ENCODE data around the gene RAB3C.

DNA sequence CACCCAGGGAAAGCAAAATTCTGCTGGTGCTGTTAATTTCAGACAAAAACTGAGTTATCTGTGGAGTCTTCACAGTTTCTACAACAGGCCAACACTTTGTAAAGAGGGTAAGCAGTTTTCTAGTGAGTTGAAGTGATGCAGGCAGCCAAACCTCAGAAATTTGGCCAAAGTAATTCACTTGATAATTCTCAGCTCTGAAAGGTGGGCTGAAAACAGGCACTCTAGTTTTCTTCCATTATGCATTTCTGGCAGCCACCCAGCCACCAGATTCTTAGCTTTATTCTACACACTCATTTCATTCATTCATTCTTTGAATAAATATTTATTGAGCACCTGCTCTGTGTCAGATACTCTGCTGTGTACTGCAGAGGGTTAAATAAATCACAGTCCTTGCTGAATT is 184.2 kb downstream of the RAB3C start:
- TF ChIP-seq, protein P1, sequence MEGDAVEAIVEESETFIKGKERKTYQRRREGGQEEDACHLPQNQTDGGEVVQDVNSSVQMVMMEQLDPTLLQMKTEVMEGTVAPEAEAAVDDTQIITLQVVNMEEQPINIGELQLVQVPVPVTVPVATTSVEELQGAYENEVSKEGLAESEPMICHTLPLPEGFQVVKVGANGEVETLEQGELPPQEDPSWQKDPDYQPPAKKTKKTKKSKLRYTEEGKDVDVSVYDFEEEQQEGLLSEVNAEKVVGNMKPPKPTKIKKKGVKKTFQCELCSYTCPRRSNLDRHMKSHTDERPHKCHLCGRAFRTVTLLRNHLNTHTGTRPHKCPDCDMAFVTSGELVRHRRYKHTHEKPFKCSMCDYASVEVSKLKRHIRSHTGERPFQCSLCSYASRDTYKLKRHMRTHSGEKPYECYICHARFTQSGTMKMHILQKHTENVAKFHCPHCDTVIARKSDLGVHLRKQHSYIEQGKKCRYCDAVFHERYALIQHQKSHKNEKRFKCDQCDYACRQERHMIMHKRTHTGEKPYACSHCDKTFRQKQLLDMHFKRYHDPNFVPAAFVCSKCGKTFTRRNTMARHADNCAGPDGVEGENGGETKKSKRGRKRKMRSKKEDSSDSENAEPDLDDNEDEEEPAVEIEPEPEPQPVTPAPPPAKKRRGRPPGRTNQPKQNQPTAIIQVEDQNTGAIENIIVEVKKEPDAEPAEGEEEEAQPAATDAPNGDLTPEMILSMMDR (IDR thresholded peaks at IDR 0.05) = no peak
- TF ChIP-seq POLR2A (IDR thresholded peaks at IDR 0.05) = no peak
